Thoracic aorta (tissue), 2 donors: Measurements from ENCODE around the gene CTNNA3. TPM values are rescaled to one million over a fixed set of nuclear protein-coding genes. Genes with fewer than 3 reads are reported as not detected.

Experiments used
- ATAC-seq: fragments of 150-250 bp; one replicate; pipeline ENCODE4 v1.8.0; 2017; ENCODE audit warnings: low read depth; ENCODE audit not compliant: insufficient number of reproducible peaks, low FRiP score
- DNase-seq: peaks from one replicate; pipeline ENCODE4 v3.0.0-alpha.2; 2020; ENCODE audit warnings: low spot score
- H3K27ac ChIP-seq, 2 donors: fragments of 200-600 bp; sonication (generic); 1 replicate in 1 of 2; 2 replicates in 1 of 2; pipeline ENCODE4 v1.5.1; 2016; ENCODE audit warnings: mild to moderate bottlenecking in 2 of 2, moderate library complexity in 2 of 2
- H3K27me3 ChIP-seq: fragments of 200-600 bp; sonication (generic); replicated peaks from 2 replicates; pipeline ENCODE4 v1.6.0; 2016; ENCODE audit warnings: mild to moderate bottlenecking; ENCODE audit not compliant: insufficient read depth
- H3K36me3 ChIP-seq: fragments of 200-600 bp; sonication (generic); one replicate; pipeline ENCODE4 v1.5.1; 2016
- H3K4me1 ChIP-seq, 2 donors: fragments of 200-600 bp; sonication (generic); 1 replicate in 1 of 2; 2 replicates in 1 of 2; pipeline versions ENCODE4 v1.5.1 to v1.6.0; 2016; ENCODE audit warnings: low read depth in 2 of 2, mild to moderate bottlenecking in 1 of 2; ENCODE audit not compliant: control insufficient read depth in 1 of 2
- H3K4me3 ChIP-seq: fragments of 200-600 bp; sonication (generic); 2 replicates; pipeline ENCODE4 v1.5.1; 2016; ENCODE audit warnings: mild to moderate bottlenecking
- H3K9me3 ChIP-seq: fragments of 200-600 bp; sonication (generic); 2 replicates; pipeline ENCODE4 v1.5.1; 2016
- total RNA-seq, 2 donors: library from RNA; depleted of rRNA; stranded (reverse); fragments of >200 nt; gene quantifications; one replicate each; pipeline versions ENCODE4 v1.1.0 to v1.2.3, GENCODE V29; 2016
- TF ChIP-seq, protein P1 (sequence below): fragments of 200-600 bp; sonication (generic); IDR thresholded peaks from one replicate; pipeline ENCODE4 v1.5.1; 2019; ENCODE audit warnings: antibody characterized with exemption

CTNNA3 gene
- total RNA-seq, 2 donors from 2014 or later: 0.95 to 1.2 TPM

DNA sequence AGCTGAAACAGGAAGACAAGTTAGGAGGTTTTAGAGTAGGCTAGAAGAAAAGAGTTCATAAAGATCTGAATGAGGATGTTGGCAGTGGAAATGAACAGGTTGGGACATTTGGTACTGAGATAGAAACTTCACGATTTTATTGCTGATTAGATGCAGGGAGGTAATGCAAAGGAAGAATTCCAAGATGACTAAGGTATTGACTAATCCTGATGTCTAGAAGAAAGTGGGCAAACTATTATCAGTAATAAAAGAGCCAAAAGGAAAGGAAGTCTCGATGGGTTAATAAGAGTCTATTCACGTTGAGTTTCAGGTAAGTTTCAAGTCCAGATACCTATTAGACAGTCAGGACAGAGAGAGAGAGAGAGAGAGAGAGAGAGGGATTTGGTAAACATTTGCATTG lies 1401.5 kb downstream of the CTNNA3 start:
- no peaks in the 10 kb centered on the region for H3K4me1 ChIP-seq
- H3K27me3 ChIP-seq: no peaks in the 10 kb centered on the region
- no peak for ATAC-seq
- no peaks in the 10 kb centered on the region for H3K36me3 ChIP-seq
- no peak overlapping the region for H3K4me3 ChIP-seq
- no peaks in the 10 kb centered on the region for H3K9me3 ChIP-seq
- TF ChIP-seq, protein P1, sequence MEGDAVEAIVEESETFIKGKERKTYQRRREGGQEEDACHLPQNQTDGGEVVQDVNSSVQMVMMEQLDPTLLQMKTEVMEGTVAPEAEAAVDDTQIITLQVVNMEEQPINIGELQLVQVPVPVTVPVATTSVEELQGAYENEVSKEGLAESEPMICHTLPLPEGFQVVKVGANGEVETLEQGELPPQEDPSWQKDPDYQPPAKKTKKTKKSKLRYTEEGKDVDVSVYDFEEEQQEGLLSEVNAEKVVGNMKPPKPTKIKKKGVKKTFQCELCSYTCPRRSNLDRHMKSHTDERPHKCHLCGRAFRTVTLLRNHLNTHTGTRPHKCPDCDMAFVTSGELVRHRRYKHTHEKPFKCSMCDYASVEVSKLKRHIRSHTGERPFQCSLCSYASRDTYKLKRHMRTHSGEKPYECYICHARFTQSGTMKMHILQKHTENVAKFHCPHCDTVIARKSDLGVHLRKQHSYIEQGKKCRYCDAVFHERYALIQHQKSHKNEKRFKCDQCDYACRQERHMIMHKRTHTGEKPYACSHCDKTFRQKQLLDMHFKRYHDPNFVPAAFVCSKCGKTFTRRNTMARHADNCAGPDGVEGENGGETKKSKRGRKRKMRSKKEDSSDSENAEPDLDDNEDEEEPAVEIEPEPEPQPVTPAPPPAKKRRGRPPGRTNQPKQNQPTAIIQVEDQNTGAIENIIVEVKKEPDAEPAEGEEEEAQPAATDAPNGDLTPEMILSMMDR: no peak
- DNase-seq: no peak
- no peak overlapping the region for H3K27ac ChIP-seq

DNA sequence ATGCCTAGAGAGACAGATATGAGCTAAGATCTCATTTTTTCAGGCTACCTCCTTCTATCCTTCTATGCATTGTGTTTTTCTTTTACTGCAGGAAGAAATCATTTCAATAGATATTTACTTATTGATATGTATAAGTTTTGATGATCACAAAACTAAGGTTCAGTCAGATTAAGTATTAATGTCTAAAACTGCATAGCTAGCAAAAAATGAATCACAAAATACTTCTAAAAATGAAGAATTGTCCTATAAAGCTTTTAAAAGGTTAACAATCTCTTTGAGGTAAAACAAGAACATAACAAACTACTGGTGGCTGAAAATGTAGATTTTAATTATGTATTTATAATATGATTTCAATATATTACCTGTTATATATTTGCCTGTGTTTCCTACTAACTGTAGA lies 1403.1 kb downstream of the CTNNA3 start:
- Histone ChIP-seq H3K27me3 (no peaks in the 10 kb centered on the region), H3K9me3 (no peaks in the 10 kb centered on the region), H3K36me3 (no peaks in the 10 kb centered on the region), H3K4me1 (no peaks in the 10 kb centered on the region), H3K4me3 (no peak overlapping the region), H3K27ac (no peak overlapping the region)
- DNase-seq (no peak), ATAC-seq (no peak)
- TF ChIP-seq, protein P1: no peak

DNA sequence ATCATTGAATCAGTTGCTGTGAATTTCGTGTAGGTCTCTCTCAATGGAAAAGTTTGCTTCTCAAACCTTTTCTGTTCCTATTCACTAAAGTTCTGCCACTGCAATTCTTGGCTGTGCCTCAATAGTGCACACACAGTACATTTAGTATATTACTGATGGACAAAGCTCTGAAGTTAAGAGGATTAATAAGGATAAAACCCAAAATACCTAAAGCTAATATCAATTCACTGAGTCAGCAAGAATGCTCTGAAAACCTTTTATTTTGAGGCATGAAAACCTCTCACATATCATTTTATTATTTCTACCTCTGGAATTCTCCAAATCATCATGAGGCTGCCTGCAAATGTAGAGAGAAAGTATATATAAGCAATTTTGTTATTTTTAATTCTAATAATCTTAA lies 1403.5 kb downstream of the CTNNA3 start:
- Histone ChIP-seq H3K27ac (no peak overlapping the region), H3K9me3 (no peaks in the 10 kb centered on the region), H3K4me1 (no peaks in the 10 kb centered on the region), H3K36me3 (no peaks in the 10 kb centered on the region), H3K27me3 (no peaks in the 10 kb centered on the region), H3K4me3 (no peak overlapping the region)
- TF ChIP-seq, protein P1: no peak
- no peak for ATAC-seq
- DNase-seq: no peak

DNA sequence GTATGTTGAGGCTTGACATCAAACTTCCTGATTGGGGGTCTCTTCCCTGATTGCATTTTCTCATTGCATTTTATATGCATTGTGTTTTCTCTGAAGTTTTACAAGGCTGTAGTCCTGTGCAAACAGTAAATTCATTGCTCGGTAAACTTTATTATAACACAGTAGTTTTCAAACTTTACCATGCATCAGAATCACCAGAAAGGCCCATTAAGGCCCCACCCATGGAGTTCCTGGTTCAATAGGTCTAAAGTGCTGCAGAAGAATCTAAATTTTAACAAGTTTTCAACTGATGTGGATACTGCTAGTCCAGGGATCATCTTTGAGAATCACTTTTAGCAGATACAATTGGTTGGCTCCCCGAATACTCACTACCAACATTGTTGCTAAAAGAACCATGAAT lies 1404.9 kb downstream of the CTNNA3 start:
- ATAC-seq: no peak

DNA sequence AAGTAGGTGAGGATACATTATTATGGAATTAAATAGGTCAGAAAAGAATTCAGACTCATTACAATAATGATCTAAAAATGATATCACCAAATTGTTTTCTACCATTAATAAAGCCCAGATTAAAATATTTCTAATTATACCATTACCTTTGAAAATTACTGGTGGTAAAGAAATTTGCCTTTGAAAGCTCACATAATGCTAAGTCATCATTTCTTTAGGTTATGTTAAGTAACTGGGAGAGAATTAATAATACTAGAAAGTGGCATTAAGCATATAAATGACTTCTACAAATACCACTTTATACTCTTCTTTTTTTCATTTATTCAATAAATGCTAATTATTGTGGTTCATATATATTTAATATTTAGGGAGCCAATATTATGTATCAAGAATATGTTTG lies 1411.4 kb downstream of the CTNNA3 start:
- H3K9me3 ChIP-seq: no peaks in the 10 kb centered on the region
- no peaks in the 10 kb centered on the region for H3K4me1 ChIP-seq
- DNase-seq (no peak), ATAC-seq (no peak)
- H3K27ac ChIP-seq: no peak overlapping the region
- H3K36me3 ChIP-seq: no peaks in the 10 kb centered on the region
- TF ChIP-seq, protein P1: no peak
- no peak overlapping the region for H3K4me3 ChIP-seq
- H3K27me3 ChIP-seq: no peaks in the 10 kb centered on the region

More for the DNA sequence above, 1404.9 kb downstream of the CTNNA3 start:
- Histone ChIP-seq H3K4me3 (no peak overlapping the region), H3K4me1 (no peaks in the 10 kb centered on the region), H3K36me3 (no peaks in the 10 kb centered on the region), H3K27ac (no peak overlapping the region), H3K27me3 (no peaks in the 10 kb centered on the region), H3K9me3 (no peaks in the 10 kb centered on the region)
- DNase-seq: no peak
- TF ChIP-seq, protein P1: no peak
